Hepatic stellate cell (primary cell): ENCODE measurements around the gene GNA12.

Experiments used
- DNase-seq: peaks from one replicate; pipeline ENCODE4 v3.0.0; 2011; ENCODE audit warnings: low spot score

Gene GNA12

DNA sequence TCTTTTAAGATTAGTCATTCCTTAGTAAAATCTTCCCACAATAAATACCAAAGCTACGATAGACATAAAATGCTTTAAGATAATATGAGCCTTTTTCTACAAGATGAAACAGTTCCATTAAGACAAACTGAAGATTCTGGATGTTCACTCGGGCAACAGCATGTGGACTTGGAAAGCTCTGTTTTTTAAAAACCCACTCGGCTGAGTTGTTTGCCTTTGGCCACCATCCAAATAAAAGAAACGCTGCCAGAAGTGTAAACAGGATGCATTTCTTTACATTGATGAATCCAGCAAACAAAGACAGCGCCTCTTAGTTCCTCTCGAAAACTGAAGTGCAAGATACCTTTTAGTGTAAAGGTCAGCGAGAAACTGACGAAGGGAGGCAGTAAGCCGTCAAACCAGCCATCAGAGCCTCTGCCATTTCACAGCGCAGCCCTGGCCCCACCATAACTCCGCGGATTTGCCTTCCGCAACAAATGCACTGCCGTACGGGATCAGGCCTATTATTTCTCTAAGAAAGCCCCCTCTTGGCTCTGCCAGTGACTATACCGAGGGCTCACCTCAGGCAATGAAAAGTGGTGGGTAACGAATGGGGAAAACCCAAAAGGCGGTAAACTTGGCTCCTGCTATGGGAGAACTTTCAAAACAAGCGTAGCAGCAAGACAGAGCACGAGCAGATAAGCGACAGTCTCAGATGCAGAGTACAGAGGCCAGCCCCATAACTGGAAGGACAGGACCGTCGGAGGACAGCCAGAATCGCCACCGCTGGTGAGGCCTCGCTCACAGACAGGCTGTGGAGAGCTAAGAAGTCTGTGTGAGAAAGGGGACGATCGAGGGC, 41.4 kb downstream of the GNA12 start:
- DNase-seq = peak; percentile 27

DNA sequence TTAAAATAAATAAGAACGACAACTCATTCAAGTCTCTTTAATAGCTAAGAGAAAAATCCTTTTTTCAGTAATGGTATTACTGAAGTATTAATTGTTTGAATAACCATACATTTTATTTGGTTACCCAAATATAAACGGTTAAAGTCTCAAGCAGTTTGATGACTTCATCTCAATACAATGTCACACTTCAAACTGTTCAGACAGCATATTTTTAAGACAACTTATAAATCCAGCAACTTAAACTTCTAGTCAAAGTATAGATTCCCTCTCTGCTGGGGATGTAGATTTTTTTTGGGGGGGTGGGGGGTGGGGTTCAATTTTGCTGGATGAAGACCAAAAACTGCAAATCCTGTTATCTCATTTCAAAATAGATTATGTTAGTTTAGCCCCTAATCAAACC, 42.0 kb downstream of the GNA12 start:
- no peak for DNase-seq

DNA sequence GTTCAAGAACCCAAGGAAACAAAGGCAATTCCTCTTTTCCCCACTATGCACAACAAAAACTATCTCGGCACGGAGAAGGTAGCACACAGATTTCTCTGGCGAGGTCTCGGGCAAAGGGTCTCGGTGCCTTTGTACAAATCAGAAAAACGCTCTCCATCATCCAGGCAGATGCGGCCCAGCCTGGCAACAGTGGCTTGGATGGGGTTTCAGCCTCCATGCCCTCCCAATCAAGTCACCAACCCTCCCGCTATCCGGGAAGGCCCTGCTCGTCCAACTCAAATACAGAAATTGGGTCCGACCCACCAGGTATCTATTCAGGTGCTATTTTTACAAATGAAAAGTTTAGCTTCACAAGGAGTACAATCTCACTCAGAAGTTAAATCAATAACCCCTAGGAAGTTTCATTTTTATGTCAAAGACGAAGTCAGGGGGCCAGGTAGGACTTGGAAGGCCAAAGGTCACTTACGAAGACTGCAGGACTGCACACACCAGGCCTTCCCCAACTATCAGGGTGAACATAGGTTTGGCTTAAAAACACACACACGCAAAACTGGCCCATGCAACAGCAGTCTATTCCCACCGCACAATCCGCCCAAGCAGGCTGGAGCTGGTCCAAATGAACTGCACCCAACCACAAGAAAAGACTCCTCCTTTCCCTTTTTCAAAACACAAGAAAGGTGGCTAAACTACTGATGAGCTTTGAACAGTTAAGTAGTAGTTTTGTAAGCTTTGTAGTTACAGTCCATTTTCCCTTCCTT, 43.0 kb downstream of the GNA12 start:
- DNase-seq = peak; percentile 46

- DNase-seq = no peak
Measured at GRCh38 chr7:2800220-2800930, 43.7 kb downstream of the GNA12 start.

GRCh38 chr7:2799253-2799652, 44.9 kb downstream of the GNA12 start:
- no peak for DNase-seq

DNA sequence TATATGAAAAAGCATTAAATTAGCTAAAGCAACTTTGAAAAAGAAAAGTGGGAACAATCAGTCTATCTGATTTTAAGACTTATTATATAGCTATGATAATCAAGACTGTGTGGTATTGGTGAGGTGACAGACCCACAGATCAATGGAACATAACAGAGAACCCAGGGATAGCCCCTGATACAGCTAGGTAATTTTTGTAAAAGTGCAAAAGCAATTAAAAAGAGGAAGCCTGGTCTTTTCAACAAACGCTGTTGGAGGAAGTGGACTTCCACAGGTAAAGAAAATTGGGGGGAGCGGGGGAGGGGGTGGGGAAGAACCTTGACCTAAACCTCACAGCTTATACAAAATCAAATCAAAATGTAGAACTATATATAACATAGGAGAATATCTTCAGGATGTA, 45.4 kb downstream of the GNA12 start:
- DNase-seq = no peak

- peak; percentile 60 for DNase-seq
Measured at GRCh38 chr7:2796358-2797352, 47.5 kb downstream of the GNA12 start.

- no peak for DNase-seq
Measured at GRCh38 chr7:2795906-2796305, 48.2 kb downstream of the GNA12 start.

- DNase-seq = no peak
Measured at GRCh38 chr7:2794836-2795636, 49.1 kb downstream of the GNA12 start.

DNA sequence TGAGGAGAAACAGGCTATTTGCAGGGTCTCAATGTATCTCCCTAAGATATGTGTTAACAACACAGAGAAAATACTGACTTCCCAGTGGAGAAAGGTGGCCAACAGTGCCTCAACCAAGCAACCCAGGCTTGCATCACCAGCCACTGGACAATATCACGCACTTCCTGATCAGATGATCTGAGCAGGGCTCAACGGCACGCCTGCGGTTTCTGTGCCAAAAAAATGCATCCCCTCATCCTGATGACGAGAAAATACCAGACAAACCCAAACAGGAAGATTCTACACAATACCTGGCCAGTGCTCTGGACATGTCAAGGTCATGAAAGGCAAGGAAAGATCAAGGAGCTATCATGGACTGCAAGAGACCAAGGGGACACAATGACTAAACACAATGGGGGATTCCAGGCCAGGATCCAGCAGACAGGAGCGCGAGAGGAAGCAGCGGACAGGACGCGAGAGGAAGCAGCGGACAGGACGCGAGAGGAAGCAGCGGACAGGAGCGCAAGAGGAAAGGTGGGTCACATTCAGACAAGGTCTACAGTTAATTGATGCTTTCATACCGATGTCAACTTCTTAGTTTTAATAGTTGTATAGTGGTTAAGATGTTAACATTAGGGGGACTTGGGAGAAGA, 51.1 kb downstream of the GNA12 start:
- no peak for DNase-seq

DNA sequence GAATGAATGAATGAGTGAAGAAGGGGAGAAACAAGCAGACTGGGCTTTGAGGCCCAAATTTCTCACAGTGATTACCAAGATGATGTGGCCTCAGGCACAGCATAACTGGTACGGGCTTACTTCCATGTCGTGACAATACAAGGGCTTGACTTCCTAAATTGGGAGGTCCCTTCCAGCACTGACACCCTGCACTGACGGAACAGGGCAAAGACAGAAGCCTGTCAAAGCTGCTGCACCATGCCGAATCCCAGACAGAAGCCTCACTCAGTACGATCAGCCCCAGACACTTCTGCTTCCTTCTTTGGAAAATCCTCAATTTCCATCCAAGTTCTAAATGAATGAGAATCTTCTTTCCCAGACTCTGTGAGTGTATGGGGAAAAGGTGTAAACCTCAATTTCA, 51.9 kb downstream of the GNA12 start:
- no peak for DNase-seq

GRCh38 chr7:2791390-2791789, 52.7 kb downstream of the GNA12 start:
- no peak for DNase-seq

GRCh38 chr7:2787251-2787951, 56.7 kb downstream of the GNA12 start:
- DNase-seq = peak; percentile 64

DNA sequence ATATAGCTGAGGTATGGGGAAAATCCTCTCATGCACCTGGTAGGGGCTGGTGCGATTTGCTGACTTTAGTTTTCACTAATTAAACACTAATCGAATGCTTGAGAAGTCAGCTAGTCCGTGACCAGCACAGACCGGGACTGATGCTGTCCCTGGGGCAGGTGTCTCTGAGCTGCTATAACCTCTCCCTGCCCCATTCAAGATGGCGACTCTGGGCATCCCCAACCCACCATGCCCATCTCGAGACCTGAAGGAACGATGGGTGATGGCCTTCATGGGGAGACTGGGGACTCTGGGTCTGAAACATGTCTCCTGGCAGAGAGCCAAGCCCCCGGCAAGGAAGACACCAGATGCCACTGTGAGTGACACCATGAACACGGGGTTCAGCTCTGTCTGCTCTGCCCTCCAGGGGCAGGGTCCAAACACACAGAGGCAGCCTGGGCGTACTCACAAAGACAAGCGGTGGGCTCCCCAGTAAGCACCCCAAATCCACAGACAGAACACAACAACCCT, 57.4 kb downstream of the GNA12 start:
- no peak for DNase-seq

DNA sequence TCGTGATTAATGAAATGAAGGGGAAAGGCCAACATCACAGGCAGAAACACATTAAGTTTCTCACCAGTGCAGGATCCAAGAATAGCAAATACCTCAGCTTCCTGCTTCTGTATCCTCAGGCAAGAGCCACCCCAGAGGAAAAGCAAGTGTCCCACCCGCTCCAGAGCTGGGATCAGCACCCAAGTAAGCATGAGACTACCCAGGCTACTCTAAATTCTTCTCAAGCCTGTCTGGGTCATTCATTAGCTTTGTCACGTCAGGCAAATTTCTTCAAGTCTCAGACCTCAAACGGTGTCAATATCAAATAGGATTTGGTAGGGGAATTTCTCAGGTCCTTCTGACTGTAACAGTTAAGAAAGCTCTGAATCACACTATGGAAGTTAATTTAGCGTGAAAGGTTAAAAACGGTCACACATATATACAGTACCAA, 59.0 kb downstream of the GNA12 start:
- DNase-seq = peak; percentile 65

DNA sequence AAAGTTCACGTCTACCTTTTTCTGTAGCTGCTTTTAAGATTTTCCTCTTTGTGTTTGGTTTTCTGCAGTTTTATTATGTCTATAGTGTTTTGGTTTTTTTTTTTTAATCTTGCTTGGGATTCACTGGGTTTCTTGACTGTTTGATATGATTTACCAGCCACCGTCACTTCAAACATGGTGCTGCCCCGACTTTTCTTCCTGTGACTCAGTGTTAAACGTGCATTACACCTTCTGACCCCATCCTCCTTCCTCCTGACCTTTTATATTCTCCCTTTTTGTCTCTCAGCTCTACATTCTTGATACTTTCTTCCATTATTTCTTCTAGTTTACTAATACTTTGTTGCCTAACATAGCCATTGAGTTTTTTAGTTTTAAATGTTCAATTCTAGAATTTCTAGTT, 61.5 kb downstream of the GNA12 start:
- no peak for DNase-seq

- no peak for DNase-seq
Measured at GRCh38 chr7:2782121-2782520, 62.0 kb downstream of the GNA12 start.

DNA sequence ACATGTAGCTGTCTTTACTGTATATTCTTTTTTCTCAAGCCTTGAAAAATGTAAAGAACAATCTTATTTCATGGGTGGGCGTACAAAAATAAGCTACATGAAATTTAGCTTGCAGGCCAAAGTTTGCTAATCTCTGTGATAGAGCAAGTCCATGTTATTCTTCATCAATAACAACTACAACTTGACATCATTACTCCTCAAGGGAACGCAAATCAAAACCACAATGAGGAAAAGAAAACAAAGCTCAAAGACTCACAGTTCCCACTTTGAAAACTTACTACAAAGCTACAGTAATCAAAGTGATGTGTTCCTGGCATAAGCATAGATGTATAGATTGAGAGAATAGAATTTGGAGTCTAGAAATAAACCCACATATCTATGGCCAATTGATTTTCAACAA, 62.5 kb downstream of the GNA12 start:
- DNase-seq = no peak

DNA sequence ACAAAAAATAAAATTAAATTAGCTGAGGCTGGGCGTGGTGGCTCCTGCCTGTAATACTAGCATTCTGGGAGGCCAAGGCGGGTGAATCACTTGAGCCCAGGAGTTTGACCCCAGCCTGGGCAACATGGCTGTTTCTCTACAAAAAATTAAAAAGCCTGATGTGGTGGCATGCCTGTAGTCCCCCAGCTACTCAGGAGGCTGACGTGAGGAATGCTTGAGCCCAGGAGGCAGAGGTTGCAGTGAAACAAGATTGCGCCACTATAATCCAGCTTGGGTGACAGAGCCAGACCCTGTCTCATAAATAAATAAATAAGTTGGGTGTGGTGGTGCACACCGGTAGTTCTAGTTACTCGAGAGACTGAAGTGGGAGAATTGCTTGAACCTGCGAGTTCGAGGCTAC, 65.1 kb downstream of the GNA12 start:
- DNase-seq = no peak
